ENCODE results near the gene NSF. TPM values are rescaled to one million over a fixed set of nuclear protein-coding genes. Genes with fewer than 3 reads are reported as not detected.

Gene NSF
- polyA plus RNA-seq, 1 experiment: 86.2 TPM

DNA sequence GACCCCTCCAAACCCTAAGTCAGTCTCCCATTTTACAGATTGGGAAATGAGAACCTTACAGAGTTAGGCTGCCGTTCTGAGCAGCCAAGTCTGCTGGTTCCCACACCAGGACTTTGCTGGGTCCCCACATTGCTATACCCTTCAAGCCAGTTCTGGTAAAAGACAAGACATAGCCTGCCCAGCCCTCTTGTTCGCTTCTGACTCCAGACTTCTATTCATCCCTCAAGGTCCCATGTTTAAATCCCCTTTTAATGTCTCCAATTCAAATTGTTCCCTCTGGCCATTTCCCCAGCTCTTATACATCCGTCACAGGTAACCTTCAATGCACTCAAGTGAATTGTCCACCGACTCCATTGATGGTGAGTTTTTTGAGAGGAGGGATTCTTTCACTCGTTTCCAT, 197.8 kb downstream of the NSF start:
- Histone ChIP-seq H3K27me3 (ENCODE audit: control insufficient read depth, insufficient read depth, low read length) (peaks cover 36% of the 10 kb centered on the region), H3K9me3 (ENCODE audit: control insufficient read depth, insufficient read depth, low read length) (peaks cover 11% of the 10 kb centered on the region), H3K4me3 (ENCODE audit: low read depth, low read length) (no peak overlapping the region), H3K27ac (ENCODE audit: low read depth, low read length) (no peak overlapping the region)
- CTCF ChIA-PET: no interaction called here
- no peak for TF ChIP-seq CTCF (IDR thresholded peaks at IDR 0.05; ENCODE audit: low read depth, low read length)
- no peak for DNase-seq (ENCODE audit: low read depth, low spot score)
- POLR2A ChIA-PET: no interaction called here

DNA sequence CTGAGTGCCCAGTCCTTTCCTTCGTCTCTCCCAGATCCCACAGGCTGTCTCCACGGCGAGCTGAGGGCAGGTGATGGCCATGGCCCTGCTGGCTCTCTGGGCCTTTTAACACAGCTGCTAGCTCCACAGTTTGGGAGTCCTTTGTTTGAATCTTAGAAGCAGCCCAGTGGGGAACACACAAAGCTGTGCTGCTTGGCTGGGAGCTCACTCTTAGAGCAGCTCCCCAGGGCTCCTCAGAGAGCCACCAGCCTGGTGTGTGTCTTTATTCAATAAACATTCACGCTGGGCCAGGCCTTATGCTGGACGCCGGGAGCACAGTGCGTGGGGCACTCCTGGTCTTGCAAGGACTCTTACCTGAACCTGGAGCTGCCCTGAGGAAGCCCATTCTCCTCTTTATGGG, 198.3 kb downstream of the NSF start:
- Histone ChIP-seq H3K27ac (ENCODE audit: low read depth, low read length) (no peak overlapping the region), H3K9me3 (ENCODE audit: control insufficient read depth, insufficient read depth, low read length) (peaks cover 11% of the 10 kb centered on the region), H3K4me3 (ENCODE audit: low read depth, low read length) (no peak overlapping the region), H3K27me3 (ENCODE audit: control insufficient read depth, insufficient read depth, low read length) (peaks cover 40% of the 10 kb centered on the region)
- CTCF ChIA-PET: no interaction called here
- no peak for TF ChIP-seq CTCF (IDR thresholded peaks at IDR 0.05; ENCODE audit: low read depth, low read length)
- POLR2A ChIA-PET: no interaction called here
- DNase-seq (ENCODE audit: low read depth, low spot score): no peak

DNA sequence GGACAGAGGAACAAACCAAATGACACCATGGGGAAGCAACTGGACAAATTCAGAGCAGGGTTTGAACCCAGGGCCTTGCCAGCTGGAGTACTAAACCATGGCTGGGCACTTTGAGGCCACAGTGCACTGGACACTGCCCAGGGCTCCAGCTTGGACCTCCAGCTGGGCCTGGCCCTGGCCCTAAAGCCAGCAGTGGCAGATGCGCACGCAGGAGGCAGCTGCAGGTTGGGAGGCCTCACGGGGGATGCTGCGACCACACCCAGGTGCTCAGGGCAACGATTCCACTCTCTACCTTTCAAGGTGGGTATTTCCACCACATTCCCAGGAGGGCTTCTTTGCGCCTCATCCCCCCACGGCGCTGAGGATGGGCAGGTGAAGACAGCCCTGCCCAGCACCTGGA, 199.1 kb downstream of the NSF start:
- Histone ChIP-seq H3K9me3 (ENCODE audit: control insufficient read depth, insufficient read depth, low read length) (peaks cover 11% of the 10 kb centered on the region), H3K4me3 (ENCODE audit: low read depth, low read length) (no peak overlapping the region), H3K27me3 (ENCODE audit: control insufficient read depth, insufficient read depth, low read length) (peaks cover 45% of the 10 kb centered on the region), H3K27ac (ENCODE audit: low read depth, low read length) (no peak overlapping the region)
- TF ChIP-seq CTCF (IDR thresholded peaks at IDR 0.05; ENCODE audit: low read depth, low read length): no peak
- POLR2A ChIA-PET: no interaction called here
- no peak for DNase-seq (ENCODE audit: low read depth, low spot score)
- CTCF ChIA-PET: no interaction called here

GRCh38 chr17:46790216-46790615, 199.7 kb downstream of the NSF start:
- CTCF ChIA-PET: no interaction called here
- Histone ChIP-seq H3K9me3 (ENCODE audit: control insufficient read depth, insufficient read depth, low read length) (peaks cover 11% of the 10 kb centered on the region), H3K27me3 (ENCODE audit: control insufficient read depth, insufficient read depth, low read length) (peaks cover 49% of the 10 kb centered on the region), H3K4me3 (ENCODE audit: low read depth, low read length) (no peak overlapping the region), H3K27ac (ENCODE audit: low read depth, low read length) (no peak overlapping the region)
- no peak for TF ChIP-seq CTCF (IDR thresholded peaks at IDR 0.05; ENCODE audit: low read depth, low read length)
- no peak for DNase-seq (ENCODE audit: low read depth, low spot score)
- POLR2A ChIA-PET: interaction anchor here (0.6 kb wide), 1 partner anchor 16 kb away, joined by 8 read pairs; no protein-coding TSS in a partner anchor

DNA sequence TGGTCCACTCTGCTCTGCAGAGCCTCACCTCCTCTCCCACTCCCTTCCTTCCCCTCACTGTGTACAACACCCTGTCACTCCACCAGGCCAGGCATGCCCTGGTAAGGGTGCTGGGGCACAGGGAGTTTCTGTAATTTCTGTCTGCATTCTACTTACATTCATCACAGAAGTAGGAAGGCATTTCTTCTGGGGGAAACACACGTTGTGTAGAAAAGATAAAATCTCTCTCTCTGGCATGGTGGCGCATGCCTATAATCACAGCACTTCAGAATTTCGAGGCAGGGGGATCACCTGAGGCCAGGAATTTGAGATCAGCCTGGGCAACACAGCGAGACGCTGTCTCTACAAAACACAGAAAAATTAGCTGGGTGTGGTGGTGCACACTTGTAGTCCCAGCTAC, 201.1 kb downstream of the NSF start:
- no peak for TF ChIP-seq CTCF (IDR thresholded peaks at IDR 0.05; ENCODE audit: low read depth, low read length)
- ChIA-PET CTCF (no interaction called here), POLR2A (no interaction called here)
- no peak overlapping the region for H3K27ac ChIP-seq (ENCODE audit: low read depth, low read length)
- H3K4me3 ChIP-seq (ENCODE audit: low read depth, low read length): no peak overlapping the region
- peaks cover 11% of the 10 kb centered on the region for H3K9me3 ChIP-seq (ENCODE audit: control insufficient read depth, insufficient read depth, low read length)
- no peak for DNase-seq (ENCODE audit: low read depth, low spot score)
- peaks cover 57% of the 10 kb centered on the region for H3K27me3 ChIP-seq (ENCODE audit: control insufficient read depth, insufficient read depth, low read length)

Measured in AG04450 (cell line).